GM19467 (cell line): ENCODE results near the gene COL8A2.
"Not testable (repeated sequence)": the region's sequence is repeated elsewhere in the genome, so short reads cannot be mapped to it uniquely, and the experiment has no call there.

Experiments
- ATAC-seq: cut with Tn5 transposase; IDR thresholded peaks from one replicate; pipeline ENCODE4 v1.9.1; 2021; ENCODE audit warnings: mild to moderate bottlenecking, moderate library complexity; ENCODE audit not compliant: unreplicated experiment

The COL8A2 gene

DNA sequence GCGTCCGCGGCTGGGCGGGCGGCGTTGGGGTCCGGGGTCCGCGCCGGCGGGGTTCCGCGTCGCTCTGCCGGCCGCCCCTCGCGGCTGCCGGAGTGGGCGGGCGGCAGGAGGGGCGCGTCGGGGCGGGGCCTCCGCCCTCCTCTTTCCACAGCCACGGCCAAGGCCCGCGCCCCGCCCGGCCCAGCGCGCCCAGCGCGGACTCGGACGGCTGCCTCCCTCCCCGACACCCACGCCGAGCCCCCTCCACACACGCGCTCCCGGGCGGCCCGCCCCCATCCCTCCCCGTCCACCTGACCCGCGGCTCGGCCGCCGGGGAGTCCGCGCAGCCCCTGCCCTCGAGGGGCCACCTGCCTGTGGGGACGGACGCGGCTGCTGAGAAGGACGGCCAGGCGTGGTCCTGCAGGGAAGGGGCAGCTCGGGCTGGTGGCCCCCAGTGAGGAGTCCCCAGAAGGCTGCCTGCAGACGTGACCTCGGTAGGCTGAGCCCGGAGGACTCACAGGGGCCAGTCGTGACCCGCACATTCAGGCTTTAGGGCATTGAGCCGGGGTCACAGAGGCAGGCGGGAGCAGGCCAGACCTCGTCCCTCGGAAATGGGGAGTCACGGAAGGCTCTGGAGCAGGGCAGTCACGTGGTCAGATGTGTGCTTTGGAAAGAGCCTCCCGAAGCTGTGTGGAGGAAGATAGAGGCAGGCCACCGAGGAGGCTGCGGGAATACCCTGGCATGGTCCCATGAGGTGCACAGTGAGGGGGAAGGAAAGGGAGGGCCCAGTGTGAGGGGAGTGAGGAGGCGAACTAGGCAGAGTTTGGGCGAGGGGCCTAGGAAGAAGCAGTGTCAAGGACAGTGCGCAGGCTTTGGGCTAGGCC is at the start of gene COL8A2:
Gene COL8A2 (minus strand): TSS at position 94 of the 863 bp plus-strand sequence. CDS start 24,980 bp downstream, outside the sequence.
- no peak for ATAC-seq

GRCh38 chr1:36174713-36175112 is 49.7 kb upstream of the COL8A2 start:
- no peak for ATAC-seq

DNA sequence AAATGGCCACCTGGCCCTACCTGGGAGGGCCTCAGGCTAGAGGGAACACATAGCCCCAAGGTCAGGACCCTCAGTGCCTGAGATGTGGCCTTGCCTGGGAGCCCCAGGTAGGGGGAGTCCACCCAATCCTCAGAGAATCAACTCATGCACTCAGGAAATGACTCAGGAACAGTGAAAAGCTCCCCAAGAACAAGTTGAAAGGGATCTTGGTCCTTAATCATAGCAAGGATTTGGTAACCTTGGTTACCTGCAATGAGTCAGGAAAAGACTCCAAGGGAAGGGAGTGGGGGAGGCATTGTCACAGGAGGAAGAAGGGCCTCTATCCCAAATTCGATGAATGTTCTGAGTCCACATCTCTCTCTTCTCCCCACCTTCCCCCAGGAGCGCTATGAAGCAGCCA is 48.0 kb upstream of the COL8A2 start:
- ATAC-seq, result no peak

GRCh38 chr1:36172017-36172747 is 47.2 kb upstream of the COL8A2 start:
- ATAC-seq, result no peak

GRCh38 chr1:36170643-36171412 is 45.8 kb upstream of the COL8A2 start:
- ATAC-seq, result no peak

- ATAC-seq, result no peak
Measured at GRCh38 chr1:36168514-36168913, 43.5 kb upstream of the COL8A2 start.

DNA sequence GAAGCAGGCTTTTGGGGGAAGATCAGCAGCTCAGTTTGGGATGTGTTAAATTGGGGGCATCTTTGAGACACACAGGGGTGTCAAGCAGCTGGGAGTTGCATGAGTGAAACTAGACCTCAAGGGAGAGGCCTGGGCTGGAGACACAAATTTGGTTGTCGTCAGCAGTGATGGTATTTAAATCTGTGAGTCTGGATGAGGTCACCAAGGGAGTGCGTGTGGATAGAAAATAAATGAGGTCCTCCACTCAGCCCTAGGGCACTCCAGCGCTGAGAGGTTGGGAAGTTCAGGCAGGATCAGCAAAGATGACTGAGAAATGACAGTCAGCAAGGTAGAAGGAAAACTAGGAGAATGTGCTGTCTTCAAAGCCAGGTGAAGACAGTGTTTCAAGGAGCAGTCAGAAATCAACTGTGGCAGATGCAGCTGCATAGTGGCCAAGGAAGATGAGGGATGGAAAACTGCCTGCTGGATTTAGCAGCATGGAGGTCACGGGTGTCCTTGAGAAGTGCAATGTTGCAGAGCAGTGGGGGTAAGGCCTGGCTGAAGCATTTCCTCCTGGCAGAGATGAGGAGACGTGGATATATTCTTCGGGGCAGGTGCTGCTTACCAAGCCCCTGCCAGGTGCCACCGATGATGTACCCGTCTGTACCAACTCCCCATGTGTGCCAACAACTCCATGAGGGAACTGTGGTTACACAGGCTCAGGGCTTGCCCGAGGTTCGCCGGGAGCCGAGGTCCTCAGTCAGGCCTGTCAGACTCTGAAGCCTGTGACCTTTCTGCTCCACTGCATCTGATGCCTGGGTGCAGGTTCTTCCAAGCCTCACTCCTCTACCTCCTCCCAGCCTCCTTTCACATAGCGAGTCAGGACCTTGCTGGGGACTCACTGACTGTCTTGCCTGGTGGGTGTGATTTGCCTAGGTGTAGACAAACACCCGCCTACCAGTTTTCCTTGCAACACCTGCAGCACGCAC is 42.2 kb upstream of the COL8A2 start:
- ATAC-seq, result no peak

DNA sequence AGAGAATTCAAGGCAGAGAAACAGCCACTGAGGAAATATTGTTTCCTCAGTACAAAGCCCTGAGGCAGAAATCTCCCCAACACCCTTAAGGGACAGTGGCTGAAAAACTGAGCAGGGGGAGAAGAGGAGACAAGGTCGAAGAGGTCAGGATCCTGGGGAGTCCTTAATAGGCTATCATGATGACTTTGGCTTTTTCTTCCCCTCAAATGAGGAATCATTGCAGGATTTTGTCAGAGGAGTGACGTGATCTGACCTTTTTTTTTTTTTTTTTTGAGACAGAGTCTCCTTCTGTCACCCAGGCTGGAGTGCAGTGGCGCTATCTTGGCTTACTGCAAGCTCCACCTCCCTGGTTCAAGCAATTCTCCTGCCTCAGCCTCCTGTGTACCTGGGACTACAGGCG is 41.1 kb upstream of the COL8A2 start:
- ATAC-seq, result no peak

GRCh38 chr1:36165145-36165544 is 40.1 kb upstream of the COL8A2 start:
- no peak for ATAC-seq

DNA sequence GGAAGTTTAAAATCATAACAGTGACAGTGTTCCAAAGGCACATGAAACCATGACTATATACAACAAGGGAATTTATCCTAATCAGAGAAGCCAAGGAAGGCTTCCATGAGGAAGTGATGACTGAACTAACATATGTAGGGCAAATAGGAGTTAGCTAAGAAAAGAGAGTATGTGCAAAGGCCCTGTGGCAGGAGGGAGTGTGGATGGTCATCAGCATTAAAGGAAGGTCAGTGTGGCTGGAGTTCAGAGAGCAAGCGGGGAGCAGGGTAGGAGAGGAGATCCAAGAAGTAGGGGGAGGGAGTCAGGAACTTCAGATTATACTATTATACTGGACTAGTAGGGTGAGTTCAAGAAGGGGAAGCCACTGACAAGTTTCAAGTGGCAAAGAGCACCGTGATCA is 39.3 kb upstream of the COL8A2 start:
- no peak for ATAC-seq

GRCh38 chr1:36163426-36163825 is 38.4 kb upstream of the COL8A2 start:
- no peak for ATAC-seq

GRCh38 chr1:36162680-36163239 is 37.7 kb upstream of the COL8A2 start:
- ATAC-seq, result no peak

DNA sequence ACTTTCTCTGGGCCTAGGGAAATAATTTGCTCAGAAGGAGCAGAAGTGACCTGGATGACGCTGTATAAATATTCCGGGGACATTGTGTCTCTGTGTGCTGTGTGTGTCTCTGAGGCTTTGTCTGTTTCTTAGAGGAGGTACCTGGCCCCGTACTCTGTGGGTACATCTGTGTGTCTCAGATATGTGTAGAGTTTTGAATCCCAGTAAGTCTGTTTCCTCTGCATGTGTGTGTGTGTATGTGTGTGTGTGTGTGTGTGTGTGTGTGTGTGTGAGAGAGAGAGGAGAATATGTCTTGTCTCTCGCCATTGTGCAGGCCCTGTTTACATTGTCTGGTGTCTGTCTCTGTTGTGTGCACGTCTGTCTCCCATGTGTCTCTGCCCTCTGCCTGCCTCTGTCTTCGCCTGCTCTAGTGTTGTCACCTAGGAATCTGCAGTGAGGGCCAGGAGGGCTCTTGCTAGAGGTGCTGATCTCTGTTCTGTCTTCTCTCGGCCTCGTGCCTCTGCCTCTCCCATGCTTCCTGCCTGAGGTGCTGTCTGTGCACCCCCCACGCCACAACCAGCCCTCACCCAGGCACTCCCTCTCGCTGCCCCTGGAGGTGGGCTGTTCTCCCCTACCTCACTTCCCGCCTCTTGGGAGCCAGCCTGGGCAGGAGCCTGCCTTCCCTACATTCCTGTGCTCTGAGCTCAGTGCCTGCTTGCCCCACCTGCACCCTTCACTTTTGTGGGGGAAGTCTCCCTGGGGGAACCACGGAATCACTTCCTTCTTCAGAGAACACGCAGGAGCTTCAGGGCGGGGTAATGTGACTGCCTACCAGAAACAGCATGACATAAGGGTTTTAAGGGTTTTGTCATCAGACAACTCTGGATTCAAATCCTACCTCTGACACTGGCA is 36.9 kb upstream of the COL8A2 start:
- ATAC-seq, result no peak

- ATAC-seq, result no peak
Measured at GRCh38 chr1:36160949-36161485, 36.0 kb upstream of the COL8A2 start.

- no peak for ATAC-seq
Measured at GRCh38 chr1:36160388-36160948, 35.4 kb upstream of the COL8A2 start.

DNA sequence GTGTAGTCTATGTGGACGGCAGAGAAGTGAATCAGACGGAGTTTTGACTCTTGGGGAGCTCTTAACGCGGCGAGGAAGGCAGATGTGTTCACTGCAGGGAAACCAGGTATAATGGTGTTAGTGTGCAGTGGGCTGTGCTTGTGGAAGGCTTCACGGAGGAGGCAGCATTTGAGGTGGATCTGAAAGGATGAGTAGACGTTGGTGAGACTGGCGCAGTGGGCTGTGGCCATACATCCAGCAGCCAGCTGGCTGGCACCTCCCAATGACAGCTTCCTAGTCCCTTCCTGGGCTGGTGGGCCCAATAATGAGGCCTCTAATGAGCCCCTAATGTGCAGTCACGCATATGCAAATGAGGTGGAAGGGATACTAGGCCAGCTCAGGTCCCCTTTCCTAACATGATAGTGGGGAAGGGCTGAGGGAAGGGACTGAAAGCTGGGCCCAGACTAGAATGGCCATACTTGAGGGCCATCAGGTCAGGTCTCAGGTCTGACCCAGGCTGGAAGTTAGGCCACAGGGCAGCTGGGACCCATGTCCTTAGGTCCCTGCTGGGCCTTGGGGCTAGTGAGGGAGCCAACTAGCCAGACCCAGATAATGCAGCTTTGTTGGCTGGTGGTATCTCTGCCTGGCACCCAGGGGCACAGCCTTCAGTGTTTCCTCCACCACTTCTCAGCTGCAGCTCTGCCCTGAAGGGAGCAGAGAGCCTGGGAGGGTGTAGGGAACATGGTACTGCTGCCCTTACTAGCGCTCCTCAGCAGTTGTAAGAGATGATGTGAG is 34.8 kb upstream of the COL8A2 start:
- no peak for ATAC-seq

DNA sequence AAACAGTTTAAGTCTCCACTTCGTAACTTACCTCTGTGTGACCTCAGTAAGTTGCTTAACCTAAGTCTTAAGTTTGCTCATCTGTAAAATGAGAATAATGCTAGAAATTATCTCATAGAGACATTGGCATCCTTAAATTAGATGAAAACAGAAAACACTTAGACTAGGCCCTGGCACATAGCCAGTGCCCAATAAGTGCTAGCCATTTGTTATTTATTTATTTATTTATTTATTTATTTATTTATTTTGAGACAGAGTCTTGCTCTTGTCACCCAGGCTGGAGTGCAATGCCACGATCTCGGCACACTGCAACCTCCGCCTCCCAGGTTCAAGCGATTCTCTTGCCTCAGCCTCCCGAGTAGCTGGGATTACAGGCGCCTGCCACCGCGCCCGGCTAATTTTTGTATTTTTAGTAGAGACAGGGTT is 33.8 kb upstream of the COL8A2 start:
- not testable (repeated sequence) for ATAC-seq
